SK-N-SH (cell line): ENCODE measurements around the gene F8.

Source experiments
- FOXM1 ChIP-seq: IDR thresholded peaks from 2 replicates; pipeline ENCODE4 v1.4.0; 2012; ENCODE audit warnings: low read depth, mild to moderate bottlenecking
- JUND ChIP-seq: IDR thresholded peaks from 2 replicates; pipeline ENCODE4 v1.4.0; 2012
- TF ChIP-seq, protein P1 (sequence below): fragments of 200-600 bp; sonication (generic); IDR thresholded peaks from 2 replicates; pipeline ENCODE4 v1.6.1; 2017; ENCODE audit warnings: antibody characterized with exemption, mild to moderate bottlenecking, moderate library complexity
- TF ChIP-seq, protein P2 (sequence below): IDR thresholded peaks from 2 replicates; pipeline ENCODE4 v1.4.0; 2012; ENCODE audit warnings: low read depth

DNA sequence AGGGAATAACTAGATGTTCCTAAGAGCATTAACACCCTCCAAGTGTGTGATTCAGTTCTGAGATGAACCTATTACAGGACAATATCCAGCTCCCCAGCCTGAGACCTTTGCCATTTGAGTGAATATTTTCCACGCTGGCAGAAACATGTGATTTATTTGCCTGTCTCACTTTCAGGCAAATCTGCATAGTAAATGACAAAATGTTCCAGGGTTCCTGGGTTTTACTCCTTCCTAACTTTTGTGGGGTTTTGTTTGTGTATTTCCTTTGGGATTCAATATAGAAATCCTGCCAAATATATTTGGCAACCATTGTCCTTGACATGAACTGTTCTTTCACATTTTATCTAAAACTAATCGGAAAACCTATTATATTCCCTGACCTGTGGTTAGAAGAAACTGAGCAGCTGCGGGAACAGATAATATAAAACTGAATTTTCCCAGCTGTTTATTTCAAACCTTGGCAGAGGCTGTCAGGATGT lies 12.5 kb downstream of the F8 start:
- TF ChIP-seq, protein P1, sequence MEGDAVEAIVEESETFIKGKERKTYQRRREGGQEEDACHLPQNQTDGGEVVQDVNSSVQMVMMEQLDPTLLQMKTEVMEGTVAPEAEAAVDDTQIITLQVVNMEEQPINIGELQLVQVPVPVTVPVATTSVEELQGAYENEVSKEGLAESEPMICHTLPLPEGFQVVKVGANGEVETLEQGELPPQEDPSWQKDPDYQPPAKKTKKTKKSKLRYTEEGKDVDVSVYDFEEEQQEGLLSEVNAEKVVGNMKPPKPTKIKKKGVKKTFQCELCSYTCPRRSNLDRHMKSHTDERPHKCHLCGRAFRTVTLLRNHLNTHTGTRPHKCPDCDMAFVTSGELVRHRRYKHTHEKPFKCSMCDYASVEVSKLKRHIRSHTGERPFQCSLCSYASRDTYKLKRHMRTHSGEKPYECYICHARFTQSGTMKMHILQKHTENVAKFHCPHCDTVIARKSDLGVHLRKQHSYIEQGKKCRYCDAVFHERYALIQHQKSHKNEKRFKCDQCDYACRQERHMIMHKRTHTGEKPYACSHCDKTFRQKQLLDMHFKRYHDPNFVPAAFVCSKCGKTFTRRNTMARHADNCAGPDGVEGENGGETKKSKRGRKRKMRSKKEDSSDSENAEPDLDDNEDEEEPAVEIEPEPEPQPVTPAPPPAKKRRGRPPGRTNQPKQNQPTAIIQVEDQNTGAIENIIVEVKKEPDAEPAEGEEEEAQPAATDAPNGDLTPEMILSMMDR: no peak
- TF ChIP-seq, protein P2, sequence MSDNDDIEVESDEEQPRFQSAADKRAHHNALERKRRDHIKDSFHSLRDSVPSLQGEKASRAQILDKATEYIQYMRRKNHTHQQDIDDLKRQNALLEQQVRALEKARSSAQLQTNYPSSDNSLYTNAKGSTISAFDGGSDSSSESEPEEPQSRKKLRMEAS: no peak
- no peak for TF ChIP-seq FOXM1
- no peak for TF ChIP-seq JUND
